ENCODE results near the gene SLC25A26.

SLC25A26 gene

DNA sequence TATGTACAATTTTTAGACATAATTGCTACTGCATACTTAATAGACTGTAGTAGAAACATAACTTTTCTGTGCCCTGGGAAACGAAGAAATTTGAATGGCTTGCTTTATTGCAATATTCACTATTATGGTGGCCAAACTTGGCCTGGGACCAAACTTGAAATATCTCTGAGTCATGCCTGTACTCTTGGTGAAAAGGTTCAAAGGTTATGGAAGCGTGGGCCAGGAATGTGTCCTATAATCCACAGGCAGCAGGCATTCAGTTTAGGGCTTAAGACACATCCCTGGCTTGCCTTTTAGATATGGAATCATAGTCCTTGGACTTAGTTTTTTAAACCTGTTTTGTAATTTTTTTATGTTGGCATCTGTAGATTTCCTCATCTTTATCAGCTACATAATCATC lies 155.8 kb downstream of the SLC25A26 start:
- peak; percentile 95 for DNase-seq (ENCODE audit: low read depth)

DNA sequence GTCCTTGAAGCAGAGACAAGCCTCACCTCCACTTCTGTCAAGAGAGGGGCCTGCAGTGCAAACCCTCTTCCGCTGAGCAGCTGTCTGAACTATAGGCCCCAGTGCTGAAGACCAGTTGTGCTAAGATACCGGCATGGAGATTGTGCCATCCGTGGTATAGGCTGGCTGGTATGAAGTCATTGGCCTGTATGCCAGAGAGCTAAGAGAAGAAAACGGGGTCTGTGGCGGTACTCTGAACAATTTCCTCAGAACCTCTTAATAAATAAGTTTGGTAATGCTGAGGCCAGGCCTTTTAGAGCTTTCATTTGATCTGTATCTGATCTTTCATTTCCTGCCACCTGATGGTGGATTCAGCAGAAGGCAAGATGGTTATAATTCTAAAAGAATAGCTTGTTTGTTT lies 157.0 kb downstream of the SLC25A26 start:
- no peak for DNase-seq (ENCODE audit: low read depth)

DNA sequence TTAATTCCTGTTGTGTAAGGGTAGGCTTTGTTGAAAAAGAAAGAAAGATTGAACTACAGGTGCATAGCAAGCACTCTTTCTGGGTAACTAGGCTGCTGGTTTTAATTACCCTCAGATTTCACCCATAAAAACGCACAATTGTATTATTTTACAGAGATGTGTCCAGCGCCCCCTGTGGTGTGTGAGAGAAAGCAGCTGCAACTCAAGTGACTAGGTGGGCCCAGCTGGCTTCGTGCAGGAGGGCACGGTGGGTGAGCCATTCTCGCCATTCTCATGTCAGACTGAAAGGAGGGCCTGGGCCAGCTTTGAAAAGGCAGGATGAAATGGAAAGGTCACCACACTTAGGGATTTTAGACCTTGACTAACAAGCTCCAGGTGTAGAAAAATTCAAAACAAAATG lies 157.5 kb downstream of the SLC25A26 start:
- DNase-seq (ENCODE audit: low read depth): peak; percentile 4

DNA sequence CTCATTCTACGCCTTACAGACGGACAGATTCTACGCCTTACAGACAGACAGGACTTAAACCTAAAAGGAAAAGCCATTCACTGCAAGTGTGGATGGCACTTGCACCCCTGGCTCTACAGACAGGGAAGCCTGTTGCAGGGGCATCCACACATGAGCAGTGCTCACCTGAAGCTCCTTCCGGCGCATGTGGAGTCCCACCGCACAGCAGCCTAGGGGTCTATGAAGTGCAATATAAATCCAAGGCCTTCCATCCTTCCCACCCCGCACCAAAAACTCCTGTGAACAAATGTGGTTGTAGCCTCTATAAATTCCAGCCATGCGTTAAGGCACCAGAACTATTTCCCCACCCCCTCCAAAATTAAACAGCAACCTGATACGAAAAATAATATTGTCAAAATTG lies 158.8 kb downstream of the SLC25A26 start:
- no peak for DNase-seq (ENCODE audit: low read depth)

DNA sequence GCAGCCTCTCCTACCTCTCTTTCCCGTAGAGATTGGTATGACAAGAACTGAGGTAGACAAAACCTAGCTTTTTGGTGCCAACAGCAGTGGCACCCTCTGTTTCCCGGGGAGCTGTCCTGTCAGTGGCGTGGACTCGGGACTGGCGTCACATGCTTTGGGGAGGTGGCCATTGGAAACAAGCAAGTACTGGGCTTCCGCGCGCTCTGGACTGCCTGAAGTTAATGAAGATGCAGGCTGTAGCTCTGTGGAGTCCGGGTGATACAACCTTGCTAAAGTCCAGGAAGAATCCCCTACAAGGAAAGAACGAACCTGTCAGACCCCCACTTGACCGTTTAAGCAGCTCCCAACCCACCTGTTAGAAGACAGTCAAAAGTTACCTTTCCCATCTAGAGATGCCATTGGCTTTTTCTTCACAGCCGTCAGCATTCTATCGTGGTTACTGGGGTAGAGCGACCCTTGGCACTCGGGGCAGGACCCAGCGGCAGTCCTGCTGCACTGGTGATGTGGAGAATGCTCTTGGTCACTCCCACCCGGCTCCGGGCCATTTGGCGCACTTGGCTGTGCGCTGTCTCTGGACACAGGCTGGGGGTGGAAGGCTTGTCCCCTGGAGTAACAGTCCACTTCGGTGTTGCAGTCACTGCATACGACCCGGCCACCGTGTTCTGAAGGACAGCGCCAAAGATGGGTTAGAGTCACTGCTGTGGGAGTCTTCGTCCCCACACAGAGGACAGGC lies 159.6 kb downstream of the SLC25A26 start:
- no peak for DNase-seq (ENCODE audit: low read depth)

DNA sequence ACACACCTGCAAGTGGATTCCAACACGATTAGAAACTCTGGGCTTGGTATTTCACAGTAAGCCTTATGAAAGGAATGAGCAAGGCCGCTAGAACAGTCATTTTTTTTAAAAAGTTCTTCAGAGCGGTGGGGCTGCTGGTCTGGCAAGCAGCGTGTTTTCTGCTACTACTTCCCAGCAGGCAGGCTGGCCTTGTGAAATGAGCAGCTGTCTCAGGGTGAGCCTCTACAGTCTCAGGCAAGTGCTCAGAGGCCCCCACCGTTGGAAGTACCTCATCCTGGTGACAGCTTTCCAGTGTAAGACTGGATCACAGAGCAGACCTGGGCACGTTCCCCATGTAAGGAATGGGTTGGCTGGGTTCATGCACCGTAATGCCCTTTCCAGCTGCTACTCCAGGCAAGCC lies 160.8 kb downstream of the SLC25A26 start:
- peak; percentile 13 for DNase-seq (ENCODE audit: low read depth)

DNA sequence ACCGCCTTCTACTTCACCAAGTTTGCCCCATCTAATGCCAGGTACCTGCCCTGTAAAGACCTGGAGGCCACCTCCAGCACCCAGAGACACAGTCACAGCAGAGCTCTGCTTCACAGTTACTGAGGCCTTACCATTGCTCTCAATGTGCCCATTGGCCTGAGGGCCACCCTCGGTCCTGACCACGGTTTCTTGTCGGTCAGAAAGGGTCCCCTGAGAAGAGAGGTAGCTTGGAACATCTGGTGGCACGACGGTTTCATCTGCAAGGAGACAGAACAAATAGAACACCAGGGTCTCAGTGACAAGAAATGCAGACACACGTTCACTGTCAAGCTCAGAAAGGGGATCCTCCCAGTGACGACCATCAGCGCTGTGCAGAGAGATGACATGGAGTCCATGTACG lies 161.3 kb downstream of the SLC25A26 start:
- DNase-seq (ENCODE audit: low read depth): no peak

DNA sequence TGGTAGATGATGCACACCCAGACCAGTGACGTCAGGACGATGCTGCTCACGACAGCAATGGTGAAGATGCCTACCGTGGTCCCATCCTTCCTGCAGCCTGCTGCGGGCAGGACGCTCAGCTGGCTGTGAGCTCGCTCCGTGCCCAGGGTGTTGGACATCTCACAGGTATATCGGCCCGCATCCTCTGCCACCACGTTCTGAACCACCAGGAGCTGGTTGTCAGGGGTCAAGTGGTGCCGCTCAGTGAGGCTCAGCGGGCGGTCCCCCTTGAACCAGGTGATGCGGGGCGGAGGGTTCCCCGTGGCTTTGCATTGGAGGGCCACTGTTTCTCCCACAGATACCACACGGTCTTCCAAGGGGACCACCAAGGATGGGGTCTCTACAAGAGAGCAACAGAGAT lies 162.2 kb downstream of the SLC25A26 start:
- DNase-seq (ENCODE audit: low read depth): no peak

DNA sequence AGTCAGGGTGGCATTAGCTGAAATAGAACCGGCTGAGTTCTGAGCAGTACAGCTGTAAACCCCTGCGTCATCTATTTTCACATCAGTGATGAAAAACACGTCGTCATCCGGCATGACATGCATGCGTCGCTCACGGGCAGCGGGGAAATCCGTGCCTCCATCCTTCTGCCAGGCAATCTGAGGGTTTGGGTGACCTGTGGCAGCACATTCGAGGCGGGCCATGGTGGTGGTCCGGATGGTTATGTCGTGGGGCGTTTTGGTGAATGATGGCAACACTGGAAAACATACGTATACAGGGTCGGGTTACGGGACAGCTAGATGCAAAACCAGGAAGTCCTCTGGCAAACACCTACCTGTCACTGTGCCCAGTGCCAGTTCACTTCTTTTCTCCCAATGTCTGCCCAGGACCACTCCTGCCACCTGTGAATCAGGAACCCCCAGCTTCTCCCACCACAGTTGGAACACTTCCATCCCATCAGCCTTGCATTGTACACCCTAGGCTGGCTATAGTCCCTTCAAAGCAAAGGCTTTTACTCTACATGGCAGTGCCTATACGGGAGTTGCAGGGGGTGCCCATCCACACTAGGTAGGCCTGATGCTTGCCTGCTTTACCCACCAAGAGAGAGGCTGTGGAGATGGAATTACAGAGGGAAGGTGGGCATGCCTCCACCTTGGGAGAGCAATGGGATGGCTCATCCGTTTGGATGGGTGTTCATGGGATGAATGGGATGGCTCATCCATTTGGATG lies 163.4 kb downstream of the SLC25A26 start:
- no peak for DNase-seq (ENCODE audit: low read depth)

DNA sequence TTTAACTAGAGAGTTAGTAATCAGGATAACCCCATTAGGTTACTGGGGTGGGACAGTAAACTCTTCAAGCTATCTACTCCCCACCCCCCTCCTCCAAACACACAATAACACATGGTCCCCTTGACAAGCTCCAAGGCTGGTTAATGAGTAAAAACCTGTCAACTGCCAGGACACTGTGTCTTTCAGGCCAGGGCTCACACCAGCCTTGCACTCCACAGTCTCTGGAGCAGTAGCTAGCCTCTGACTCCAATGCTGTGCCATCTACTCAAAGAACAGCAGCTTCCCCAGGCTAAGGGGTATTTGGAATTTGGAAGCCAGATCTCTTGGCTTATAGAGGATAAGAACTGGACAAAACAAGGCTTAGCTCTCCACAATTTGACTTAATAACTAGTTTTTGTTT lies 164.3 kb downstream of the SLC25A26 start:
- no peak for DNase-seq (ENCODE audit: low read depth)

DNA sequence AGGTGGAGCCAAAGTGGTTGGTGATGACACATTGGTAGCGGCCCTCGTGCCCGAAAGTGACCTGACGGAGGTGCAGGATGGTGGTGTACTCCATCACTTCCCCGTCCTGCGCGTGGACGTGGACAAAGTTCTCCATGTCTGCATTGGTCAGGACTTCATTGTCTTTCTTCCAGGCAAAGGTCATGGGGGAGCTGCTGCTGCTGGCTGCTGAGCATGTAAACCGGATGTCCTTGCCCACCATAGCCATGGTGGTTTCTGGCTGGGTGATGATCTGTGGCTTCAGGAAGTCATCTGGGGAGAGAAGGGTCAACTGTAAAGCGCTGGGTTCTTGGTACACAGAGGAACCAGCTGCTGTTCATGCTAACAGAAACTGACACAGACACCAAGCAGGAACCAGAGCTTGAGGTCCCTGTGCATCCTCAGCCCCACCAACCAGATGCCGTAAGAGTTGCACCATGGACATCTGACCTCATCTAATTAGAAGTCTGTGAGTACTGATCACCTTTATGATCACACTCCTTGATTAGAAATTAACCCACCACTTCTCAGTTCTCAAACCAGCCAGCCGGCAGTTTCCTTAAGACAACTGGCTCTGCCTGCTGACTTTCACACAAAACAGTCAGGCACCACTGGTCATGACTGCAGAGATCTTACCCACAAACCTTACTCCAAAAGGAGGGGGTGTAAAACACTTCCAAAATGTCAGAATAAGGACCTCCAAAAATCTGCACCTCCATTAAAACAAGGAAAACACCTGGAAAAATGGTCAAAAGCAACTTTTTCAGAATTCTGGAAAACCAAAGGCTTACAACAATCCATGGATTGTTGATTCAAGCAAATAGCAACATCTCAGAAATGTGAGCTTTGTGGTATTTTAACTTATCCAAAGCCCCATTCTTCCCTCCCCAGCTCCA lies 165.5 kb downstream of the SLC25A26 start:
- DNase-seq (ENCODE audit: low read depth): no peak

DNA sequence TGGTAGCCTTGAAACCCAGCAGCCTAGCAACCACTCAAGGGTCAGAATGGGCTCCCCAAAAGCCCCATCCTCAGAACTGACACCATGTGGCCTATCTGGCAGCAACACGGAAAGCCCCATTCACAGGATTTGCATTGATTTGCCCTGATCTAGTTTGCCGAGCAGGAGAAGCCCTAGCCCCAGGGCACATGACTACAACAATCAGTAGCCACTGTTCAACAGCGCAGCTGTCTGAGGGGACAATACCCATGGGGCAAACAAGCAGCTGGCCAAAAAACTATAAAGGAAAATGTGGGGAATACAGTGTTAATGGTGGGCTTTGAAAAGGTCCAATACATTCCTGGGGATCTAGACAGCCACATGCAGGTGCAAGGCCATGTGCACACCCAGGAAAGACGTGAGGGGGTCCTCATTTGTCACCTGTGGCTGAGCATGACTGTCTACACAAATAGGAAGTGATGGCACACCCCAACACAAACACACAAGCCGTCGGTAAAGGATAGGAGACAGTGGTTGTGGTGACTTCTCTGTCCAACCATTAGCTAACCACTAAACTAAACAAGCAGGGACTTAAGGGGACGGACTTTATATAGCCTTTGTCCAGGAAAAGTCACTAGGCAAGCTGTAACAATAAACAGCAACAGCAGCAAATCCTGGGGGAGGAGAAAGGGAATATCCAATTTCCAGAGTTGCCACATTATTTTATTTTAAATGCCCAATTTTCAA lies 166.3 kb downstream of the SLC25A26 start:
- DNase-seq (ENCODE audit: low read depth): no peak

DNA sequence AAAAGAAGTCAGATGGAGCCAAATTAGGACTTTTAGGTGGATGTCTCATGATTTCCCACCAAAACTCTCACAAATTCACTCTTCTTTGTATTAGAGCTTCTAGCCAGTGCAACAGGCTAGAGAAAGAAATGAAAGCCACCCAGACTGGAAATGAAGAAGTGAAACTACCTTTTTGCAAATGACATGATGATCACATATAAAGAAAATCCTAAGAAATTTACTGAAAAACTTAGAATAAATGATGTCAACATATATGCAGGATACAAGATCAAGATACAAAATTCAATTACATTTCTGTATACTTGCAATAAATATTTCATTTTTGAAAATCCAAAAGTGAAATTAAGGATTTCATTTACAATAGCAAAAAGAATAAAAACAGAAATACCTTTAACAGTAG lies 169.2 kb downstream of the SLC25A26 start:
- no peak for DNase-seq (ENCODE audit: low read depth)

DNA sequence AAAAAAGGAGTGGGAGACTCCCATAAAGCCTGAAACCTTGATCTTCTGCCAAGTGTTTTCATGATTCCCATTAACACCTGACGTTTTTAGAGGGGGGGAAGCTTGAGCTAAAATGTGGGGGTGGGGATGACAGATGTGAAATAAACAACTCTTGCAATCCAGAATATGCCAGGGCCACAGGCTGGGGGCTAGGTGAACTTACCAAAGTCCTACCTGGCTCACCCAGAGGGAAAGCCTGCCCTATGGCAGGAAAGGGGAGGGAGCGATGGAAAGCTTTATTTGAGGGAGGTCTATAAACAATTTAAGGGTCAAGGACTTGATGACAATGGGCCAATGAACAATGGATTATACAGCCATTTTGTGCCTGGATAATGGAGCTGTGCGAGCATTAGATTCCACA lies 171.7 kb downstream of the SLC25A26 start:
- no peak for DNase-seq (ENCODE audit: low read depth)

DNA sequence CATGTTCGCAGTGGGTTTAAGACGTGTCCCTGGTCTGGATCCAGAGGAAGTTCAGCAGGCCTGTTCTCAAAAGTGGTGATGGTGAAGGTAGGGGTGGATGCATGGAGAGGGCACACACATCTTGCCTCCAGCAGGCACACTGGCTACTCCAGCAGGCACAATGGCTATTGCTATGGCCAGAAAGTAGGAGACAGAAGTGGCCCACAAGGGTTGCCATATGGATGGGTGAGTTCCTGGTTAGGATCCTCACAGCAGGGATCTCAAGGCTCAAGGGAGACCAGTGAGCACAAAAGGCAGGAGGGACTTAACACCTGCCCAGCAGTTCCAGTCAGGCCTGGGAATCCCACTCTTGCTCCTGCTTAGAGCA lies 172.1 kb downstream of the SLC25A26 start:
- DNase-seq (ENCODE audit: low read depth): no peak

DNA sequence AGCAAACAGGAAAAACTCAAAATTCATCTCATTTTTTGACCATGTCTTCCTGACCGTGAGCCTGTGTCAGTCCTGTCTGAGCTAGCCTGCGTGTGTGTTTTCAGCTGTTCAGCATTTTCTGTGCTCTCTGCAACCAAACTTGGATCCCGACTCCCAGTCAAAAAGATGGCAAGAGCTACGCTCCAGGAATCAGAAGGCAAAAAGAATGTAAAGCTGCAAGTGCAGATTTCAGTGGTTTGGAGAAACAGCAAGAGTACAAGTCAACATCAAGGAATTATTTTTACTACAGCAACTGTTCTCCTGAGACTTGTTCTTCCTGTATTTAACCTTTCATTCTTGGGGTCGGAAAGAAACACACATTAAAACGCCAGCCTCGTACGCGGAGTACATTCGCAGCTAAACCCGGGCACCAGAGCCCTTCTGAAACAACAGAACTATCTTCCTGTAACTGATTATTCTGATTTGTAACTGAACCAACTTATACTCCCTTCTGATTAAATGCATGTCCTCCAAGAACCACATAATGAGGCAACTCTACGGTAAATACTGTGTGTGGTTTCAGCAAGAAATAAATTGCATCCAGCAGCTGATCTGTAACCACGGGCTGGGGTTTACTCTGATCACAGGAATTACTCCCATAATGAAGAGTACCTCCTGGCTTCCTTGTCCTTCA lies 172.7 kb downstream of the SLC25A26 start:
- DNase-seq (ENCODE audit: low read depth): peak; percentile 96

DNA sequence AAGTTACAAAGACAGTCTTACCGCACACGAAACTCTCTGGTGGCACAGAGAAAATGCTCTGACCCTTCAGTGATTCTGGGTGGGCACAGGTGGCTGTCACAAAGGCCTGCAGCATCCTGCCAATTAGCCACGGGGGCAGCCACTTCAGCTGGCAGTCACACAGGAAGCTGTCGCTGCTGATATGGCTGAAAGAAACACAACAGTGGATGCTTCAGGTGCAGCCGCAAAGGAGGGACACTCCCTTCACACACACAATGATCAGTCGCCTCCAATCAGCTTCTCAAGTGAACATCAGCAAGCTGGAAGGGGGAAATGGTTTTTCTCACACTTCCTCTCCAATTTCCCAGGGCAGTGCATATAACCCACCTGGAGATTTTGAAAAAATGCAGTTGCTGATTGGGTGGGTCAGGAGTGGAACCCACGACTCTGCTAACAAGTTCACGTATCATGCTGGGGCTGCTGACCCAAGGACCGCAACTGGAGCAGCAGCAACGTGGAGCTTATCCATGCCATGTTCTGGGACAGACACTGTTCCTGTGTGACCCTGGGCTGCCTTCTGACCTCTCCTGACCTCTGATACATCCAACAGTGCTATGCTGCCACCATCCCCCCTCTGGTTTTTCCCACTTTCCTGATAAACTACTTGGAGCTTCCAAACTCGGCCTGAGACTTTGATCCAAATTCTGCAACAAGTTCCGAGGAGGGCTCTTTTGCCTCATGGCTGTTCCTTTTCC lies 173.4 kb downstream of the SLC25A26 start:
- DNase-seq (ENCODE audit: low read depth): peak; percentile 5

DNA sequence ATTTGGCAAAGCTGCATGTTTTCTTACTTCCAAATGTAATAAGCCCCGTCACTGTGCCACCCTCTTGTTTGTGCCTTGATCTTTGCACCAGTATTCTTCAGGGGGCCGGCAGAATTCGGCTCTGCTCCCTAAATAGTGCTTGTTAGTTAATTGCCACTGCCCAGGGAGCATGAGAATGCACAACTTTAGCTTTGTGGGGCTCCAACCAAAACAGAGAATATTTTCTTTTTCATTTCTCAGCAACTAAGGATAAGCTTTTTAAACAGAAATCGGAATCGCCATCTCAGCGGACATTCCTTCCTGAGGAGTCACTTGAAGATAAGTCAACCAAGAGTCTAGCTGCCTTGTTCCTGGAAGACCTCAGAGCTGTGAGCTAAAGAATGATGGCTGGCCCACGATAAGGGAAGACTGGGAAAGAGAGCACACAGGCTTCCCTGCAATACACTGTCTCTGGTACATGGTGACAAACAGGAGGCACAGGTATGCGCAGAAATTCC lies 174.0 kb downstream of the SLC25A26 start:
- DNase-seq (ENCODE audit: low read depth): peak; percentile 86

DNA sequence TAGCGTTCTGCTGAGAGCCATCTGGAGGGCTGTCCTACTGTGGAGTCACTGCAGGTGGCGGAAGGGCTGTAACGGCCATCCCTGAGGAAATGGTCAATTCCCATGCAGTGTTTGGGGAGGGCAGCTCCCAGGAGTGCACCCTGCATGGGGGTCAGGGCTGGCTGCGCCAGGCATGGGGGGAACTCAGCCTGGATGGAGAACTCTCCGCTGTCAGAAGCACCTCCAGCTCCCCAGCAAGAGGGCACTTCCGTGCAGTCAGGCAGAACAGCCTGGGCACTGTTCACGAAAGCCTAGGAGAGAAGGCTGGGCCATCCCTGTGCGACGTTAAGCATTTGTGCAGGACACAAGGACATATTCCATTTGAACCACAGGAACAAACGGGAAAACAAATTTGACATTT lies 174.8 kb downstream of the SLC25A26 start:
- no peak for DNase-seq (ENCODE audit: low read depth)

DNA sequence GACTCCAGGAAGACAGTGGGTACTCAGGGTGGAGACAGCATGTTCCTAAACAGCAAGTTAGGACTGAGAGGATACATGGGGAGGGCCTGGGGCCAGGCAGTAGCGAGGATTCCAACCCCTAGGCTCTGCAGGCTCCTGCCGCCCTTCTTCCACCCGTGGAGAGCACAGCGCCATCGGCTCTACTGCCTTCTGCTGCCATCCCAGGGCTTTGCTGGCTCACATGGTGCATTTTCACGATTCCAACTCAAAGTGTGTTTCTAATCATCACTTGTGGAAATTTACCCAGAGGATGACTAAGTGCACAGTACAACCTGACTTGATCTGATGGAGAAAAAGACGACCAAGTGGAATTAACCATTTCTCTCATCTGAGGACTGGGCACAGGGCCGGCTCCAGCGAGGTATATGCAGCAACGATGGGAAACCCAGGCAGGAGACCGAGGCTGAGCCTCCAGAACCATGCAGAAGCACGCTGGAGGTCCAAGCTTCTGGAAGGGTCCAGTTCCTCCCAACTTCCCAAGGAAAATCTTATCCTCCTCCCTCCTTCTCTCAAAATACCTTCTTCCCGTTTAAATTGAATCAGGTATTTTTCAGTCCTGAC lies 175.5 kb downstream of the SLC25A26 start:
- no peak for DNase-seq (ENCODE audit: low read depth)
